ENCODE results near the gene CSAD. TPM values are rescaled to one million over a fixed set of nuclear protein-coding genes. Genes with fewer than 3 reads are reported as not detected.

The CSAD gene
- total and polyA plus RNA-seq, 2 of the 13 experiments (the other 11 are each of a cell fraction or from before 2014, with no cell fraction given), result 7.2 to 23.5 TPM

DNA sequence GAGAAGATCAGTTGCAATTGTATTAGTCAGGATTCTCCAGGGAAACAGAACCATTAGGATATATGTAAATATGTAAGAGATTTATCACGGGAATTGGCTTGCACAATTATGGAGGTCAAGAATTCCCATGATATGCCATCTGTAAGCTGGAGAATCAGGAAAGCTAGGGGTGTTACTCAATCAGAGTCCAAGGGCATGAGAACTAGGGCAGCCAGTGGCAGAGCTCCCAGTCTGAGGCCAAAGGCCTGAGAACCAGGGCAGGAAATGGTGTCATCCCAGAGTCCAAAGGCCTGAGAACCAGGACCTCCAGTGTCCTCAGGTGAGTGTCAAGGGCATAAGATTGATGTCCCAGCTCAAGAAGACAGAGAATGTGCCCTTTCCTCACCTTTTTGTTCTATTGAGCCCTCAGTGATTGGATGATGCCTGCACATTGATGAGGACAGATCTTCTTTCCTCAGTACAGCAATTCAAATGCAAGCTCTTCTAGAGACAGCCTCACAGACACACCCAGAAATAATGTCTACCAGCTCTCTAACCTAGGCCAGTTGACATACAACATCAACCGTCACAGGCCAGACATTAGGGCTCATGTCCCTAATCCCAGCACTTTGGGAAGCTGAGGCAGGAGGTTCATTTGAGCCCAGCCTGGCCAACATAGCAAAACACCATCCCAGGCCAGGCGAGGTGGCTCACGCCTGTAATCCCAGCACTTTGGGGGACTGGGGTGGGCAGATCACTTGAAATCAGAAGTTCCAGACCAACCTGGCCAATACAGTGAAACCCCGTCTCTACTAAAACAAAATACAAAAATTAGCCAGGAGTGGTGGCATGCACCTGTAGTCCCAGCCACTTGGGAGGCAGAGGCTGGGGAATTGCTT, 35.1 kb downstream of the CSAD start (continued):
- TF ChIP-seq, protein P1, sequence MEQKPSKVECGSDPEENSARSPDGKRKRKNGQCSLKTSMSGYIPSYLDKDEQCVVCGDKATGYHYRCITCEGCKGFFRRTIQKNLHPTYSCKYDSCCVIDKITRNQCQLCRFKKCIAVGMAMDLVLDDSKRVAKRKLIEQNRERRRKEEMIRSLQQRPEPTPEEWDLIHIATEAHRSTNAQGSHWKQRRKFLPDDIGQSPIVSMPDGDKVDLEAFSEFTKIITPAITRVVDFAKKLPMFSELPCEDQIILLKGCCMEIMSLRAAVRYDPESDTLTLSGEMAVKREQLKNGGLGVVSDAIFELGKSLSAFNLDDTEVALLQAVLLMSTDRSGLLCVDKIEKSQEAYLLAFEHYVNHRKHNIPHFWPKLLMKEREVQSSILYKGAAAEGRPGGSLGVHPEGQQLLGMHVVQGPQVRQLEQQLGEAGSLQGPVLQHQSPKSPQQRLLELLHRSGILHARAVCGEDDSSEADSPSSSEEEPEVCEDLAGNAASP (CRISPR knock-in tag; IDR thresholded peaks at IDR 0.05; ENCODE audit: borderline replicate concordance), result peak; percentile 99
- peak; percentile 64 for TF ChIP-seq ZGPAT (CRISPR knock-in tag; IDR thresholded peaks at IDR 0.05)
- TF ChIP-seq RARA (CRISPR knock-in tag; IDR thresholded peaks at IDR 0.05), result peak; percentile 98
- TF ChIP-seq DBP (CRISPR knock-in tag; IDR thresholded peaks at IDR 0.05; ENCODE audit: not compliant biosample characterization), result no peak
- no peak for TF ChIP-seq ATM (IDR thresholded peaks at IDR 0.05; ENCODE audit: borderline replicate concordance)
- no peak for TF ChIP-seq ARNT (IDR thresholded peaks at IDR 0.05)
- no peak for TF ChIP-seq ZNF337 (CRISPR knock-in tag; IDR thresholded peaks at IDR 0.05; ENCODE audit: borderline replicate concordance, low read depth)
- TF ChIP-seq FOXJ3 (CRISPR knock-in tag; IDR thresholded peaks at IDR 0.05; ENCODE audit: borderline replicate concordance), result peak; percentile 39; the same call in 1 of the 2 replicates
- 0 out of 4 replicates have a peak, but pooled peaks of 1 of the 2 experiments have one; percentile 23 for TF ChIP-seq KLF16 (CRISPR knock-in tag; IDR thresholded peaks at IDR 0.05)
- TF ChIP-seq, protein P2, sequence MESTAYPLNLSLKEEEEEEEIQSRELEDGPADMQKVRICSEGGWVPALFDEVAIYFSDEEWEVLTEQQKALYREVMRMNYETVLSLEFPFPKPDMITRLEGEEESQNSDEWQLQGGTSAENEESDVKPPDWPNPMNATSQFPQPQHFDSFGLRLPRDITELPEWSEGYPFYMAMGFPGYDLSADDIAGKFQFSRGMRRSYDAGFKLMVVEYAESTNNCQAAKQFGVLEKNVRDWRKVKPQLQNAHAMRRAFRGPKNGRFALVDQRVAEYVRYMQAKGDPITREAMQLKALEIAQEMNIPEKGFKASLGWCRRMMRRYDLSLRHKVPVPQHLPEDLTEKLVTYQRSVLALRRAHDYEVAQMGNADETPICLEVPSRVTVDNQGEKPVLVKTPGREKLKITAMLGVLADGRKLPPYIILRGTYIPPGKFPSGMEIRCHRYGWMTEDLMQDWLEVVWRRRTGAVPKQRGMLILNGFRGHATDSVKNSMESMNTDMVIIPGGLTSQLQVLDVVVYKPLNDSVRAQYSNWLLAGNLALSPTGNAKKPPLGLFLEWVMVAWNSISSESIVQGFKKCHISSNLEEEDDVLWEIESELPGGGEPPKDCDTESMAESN (CRISPR knock-in tag; conservative IDR thresholded peaks at IDR 0.05), result peak; percentile 51; the same call in 1 of the 2 replicates
- TF ChIP-seq AKNA (CRISPR knock-in tag; IDR thresholded peaks at IDR 0.05; ENCODE audit: borderline replicate concordance), result no peak
- 0 out of 2 replicates have a peak, but pooled peaks have one; percentile 24 for TF ChIP-seq HOXA5 (CRISPR knock-in tag; IDR thresholded peaks at IDR 0.05)
- TF ChIP-seq, protein P3, sequence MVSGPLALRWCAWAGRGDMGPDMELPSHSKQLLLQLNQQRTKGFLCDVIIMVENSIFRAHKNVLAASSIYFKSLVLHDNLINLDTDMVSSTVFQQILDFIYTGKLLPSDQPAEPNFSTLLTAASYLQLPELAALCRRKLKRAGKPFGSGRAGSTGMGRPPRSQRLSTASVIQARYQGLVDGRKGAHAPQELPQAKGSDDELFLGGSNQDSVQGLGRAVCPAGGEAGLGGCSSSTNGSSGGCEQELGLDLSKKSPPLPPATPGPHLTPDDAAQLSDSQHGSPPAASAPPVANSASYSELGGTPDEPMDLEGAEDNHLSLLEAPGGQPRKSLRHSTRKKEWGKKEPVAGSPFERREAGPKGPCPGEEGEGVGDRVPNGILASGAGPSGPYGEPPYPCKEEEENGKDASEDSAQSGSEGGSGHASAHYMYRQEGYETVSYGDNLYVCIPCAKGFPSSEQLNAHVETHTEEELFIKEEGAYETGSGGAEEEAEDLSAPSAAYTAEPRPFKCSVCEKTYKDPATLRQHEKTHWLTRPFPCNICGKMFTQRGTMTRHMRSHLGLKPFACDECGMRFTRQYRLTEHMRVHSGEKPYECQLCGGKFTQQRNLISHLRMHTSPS (CRISPR knock-in tag; IDR thresholded peaks at IDR 0.05; ENCODE audit: low read depth), result peak; percentile 66; the same call in 1 of the 2 replicates
- TF ChIP-seq HMG20A (CRISPR knock-in tag; IDR thresholded peaks at IDR 0.05; ENCODE audit: borderline replicate concordance), result peak; percentile 49; the same call in 1 of the 2 replicates
- no peak for TF ChIP-seq ZNF10 (CRISPR knock-in tag; IDR thresholded peaks at IDR 0.05; ENCODE audit: borderline replicate concordance, low read depth)

All from HepG2 (cell line).